Breast epithelium (tissue), 4 donors: ENCODE data around the gene PRPSAP1. TPM values are rescaled to one million over a fixed set of nuclear protein-coding genes. Genes with fewer than 3 reads are reported as not detected.

Experiments
- DNase-seq, 2 donors: peaks; one replicate each; pipeline ENCODE4 v3.0.0-alpha.2; 2019; ENCODE audit warnings: low spot score in 2 of 2
- H3K27ac ChIP-seq, 2 donors: fragments of 200-600 bp; sonication (generic) in 1 of 2; one replicate each; pipeline ENCODE4 v1.5.1; 2016 to 2019; ENCODE audit warnings: mild to moderate bottlenecking in 1 of 2
- H3K27me3 ChIP-seq, 2 donors: fragments of 200-600 bp; sonication (generic) in 1 of 2; one replicate each; pipeline versions ENCODE4 v1.5.1 to v1.6.0; 2017 to 2019; ENCODE audit warnings: control low read depth in 1 of 2, mild to moderate bottlenecking in 1 of 2
- H3K36me3 ChIP-seq: fragments of 200-600 bp; one replicate; pipeline ENCODE4 v1.5.1; 2019
- H3K4me1 ChIP-seq, 2 donors: fragments of 200-600 bp; sonication (generic); one replicate each; pipeline ENCODE4 v1.5.1; 2016 to 2019; ENCODE audit warnings: control low read depth in 1 of 2
- H3K4me3 ChIP-seq, 3 donors: fragments of 200-600 bp; sonication (generic); 1 replicate in 2 of 3; 2 replicates in 1 of 3; pipeline ENCODE4 v1.5.1; 2016 to 2019; ENCODE audit warnings: mild to moderate bottlenecking in 3 of 3, moderate library complexity in 2 of 3
- H3K9me3 ChIP-seq, 2 donors: fragments of 200-600 bp; sonication (generic) in 1 of 2; one replicate each; pipeline ENCODE4 v1.5.1; 2016 to 2019; ENCODE audit warnings: control low read depth in 1 of 2
- CTCF ChIP-seq, 3 donors: fragments of 450-650 bp; IDR thresholded peaks; one replicate each; pipeline ENCODE4 v1.5.1; 2016 to 2017; ENCODE audit warnings: antibody characterized with exemption in 3 of 3, mild to moderate bottlenecking in 3 of 3, moderate library complexity in 3 of 3
- POLR2A ChIP-seq: fragments of 450-650 bp; IDR thresholded peaks from one replicate; pipeline ENCODE4 v1.6.1; 2016; ENCODE audit warnings: antibody characterized with exemption, mild to moderate bottlenecking, moderate library complexity
- POLR2AphosphoS5 ChIP-seq, 3 donors: sonication (generic); formaldehyde crosslinking; IDR thresholded peaks; one replicate each; pipeline ENCODE4 v1.6.1; 2017; ENCODE audit warnings: antibody characterized with exemption in 3 of 3
- intact Hi-C: fragments of 100-400 bp; cut with DNase I; formaldehyde crosslinking; loops from one replicate; pipeline ENCODE4 v1.15.1; 2023; ENCODE audit warnings: low total_unique reads
- total RNA-seq, 3 donors: library from RNA; depleted of rRNA; stranded (reverse); fragments of >200 nt; gene quantifications; one replicate each; pipeline ENCODE4 v1.1.0, GENCODE V29; 2016

Gene PRPSAP1
- total RNA-seq, 3 donors from 2014 or later = 71.4 to 110 (median 78.3) TPM

GRCh38 chr17:76265624-76266243 lies 88.0 kb downstream of the PRPSAP1 start:
- Histone ChIP-seq H3K9me3 (no peaks in the 10 kb centered on the region), H3K4me3 (peak overlapping the region; percentile 95 to 97 (median 97)), H3K36me3 (no peaks in the 10 kb centered on the region), H3K4me1 (peaks cover 24 to 38% of the 10 kb centered on the region in 2 donors), H3K27me3 (no peaks in the 10 kb centered on the region), H3K27ac (peak overlapping the region; percentile 97 to 99)
- peak in 1 of 2 donors; percentile 49 for DNase-seq
- intact Hi-C loops = no loop called here
- TF ChIP-seq POLR2A (no peak), CTCF (IDR thresholded peaks at IDR 0.05) (no peak), POLR2AphosphoS5 (IDR thresholded peaks at IDR 0.05) (peak in 2 of 3 donors; percentile 20 to 49)

- Histone ChIP-seq H3K4me3 (peak within 1 kb of the TSS; percentile 95 to 97 (median 97)), H3K4me1 (peaks cover 24 to 35% of the 10 kb centered on the region in 2 donors), H3K9me3 (no peaks in the 10 kb centered on the region), H3K36me3 (no peaks in the 10 kb centered on the region), H3K27me3 (no peaks in the 10 kb centered on the region), H3K27ac (peak within 1 kb of the TSS; percentile 97 to 99)
- intact Hi-C loops = no loop called here
- DNase-seq = peak; percentile 99 to 100
- peak in 2 of 3 donors; percentile 22 to 29 for TF ChIP-seq CTCF (IDR thresholded peaks at IDR 0.05)
- TF ChIP-seq POLR2A = peak; percentile 38
- TF ChIP-seq POLR2AphosphoS5 (IDR thresholded peaks at IDR 0.05) = peak; percentile 71 to 86 (median 73)
Observed at GRCh38 chr17:76264755-76265623, 88.7 kb downstream of the PRPSAP1 start, which contains the start of gene UBALD2. Gene UBALD2, plus strand, starts transcription at chr17:76265348. Its CDS starts 158 bp downstream, at chr17:76265506.

- Histone ChIP-seq H3K27ac (peak overlapping the region; percentile 85 to 97), H3K27me3 (no peaks in the 10 kb centered on the region), H3K9me3 (no peaks in the 10 kb centered on the region), H3K4me3 (peak overlapping the region in 2 of 3 donors; percentile 20 to 95), H3K4me1 (peaks cover 24 to 29% of the 10 kb centered on the region in 2 donors), H3K36me3 (no peaks in the 10 kb centered on the region)
- DNase-seq = no peak
- intact Hi-C loops = no loop called here
- TF ChIP-seq POLR2AphosphoS5 (IDR thresholded peaks at IDR 0.05) (no peak), POLR2A (no peak), CTCF (IDR thresholded peaks at IDR 0.05) (no peak)
Observed at GRCh38 chr17:76264425-76264754, 89.3 kb downstream of the PRPSAP1 start.

GRCh38 chr17:76263896-76264295 lies 89.8 kb downstream of the PRPSAP1 start:
- H3K4me3 ChIP-seq = no peak overlapping the region
- no peaks in the 10 kb centered on the region for H3K9me3 ChIP-seq
- H3K36me3 ChIP-seq = no peaks in the 10 kb centered on the region
- H3K27me3 ChIP-seq = no peaks in the 10 kb centered on the region
- TF ChIP-seq CTCF (IDR thresholded peaks at IDR 0.05) (no peak), POLR2AphosphoS5 (IDR thresholded peaks at IDR 0.05) (no peak), POLR2A (no peak)
- H3K4me1 ChIP-seq = peaks cover 19 to 25% of the 10 kb centered on the region in 2 donors
- intact Hi-C loops = no loop called here
- peak overlapping the region; percentile 88 to 97 for H3K27ac ChIP-seq
- DNase-seq = peak in 1 of 2 donors; percentile 16
